SU-DHL-6 (cell line): ENCODE results near the gene HOXC10.

ENCODE experiments used
- H2AFZ ChIP-seq: fragments of 200-600 bp; sonication (generic); 2 replicates; pipeline ENCODE4 v1.6.1; 2014; ENCODE audit warnings: low read depth, mild to moderate bottlenecking, moderate library complexity, mixed read lengths, antibody characterized with exemption, low read length; ENCODE audit not compliant: severe bottlenecking
- H3F3A ChIP-seq: fragments of 200-600 bp; shearing (Covaris generic); 2 replicates; pipeline ENCODE4 v1.6.0; 2016; ENCODE audit warnings: antibody characterized with exemption, mild to moderate bottlenecking; ENCODE audit not compliant: insufficient read depth
- H3K27ac ChIP-seq: fragments of 200-600 bp; sonication (generic); 2 replicates; pipeline ENCODE4 v1.5.1; 2016; ENCODE audit warnings: low read depth, mild to moderate bottlenecking, low read length, moderate library complexity, mixed read lengths
- H3K27me3 ChIP-seq: fragments of 200-600 bp; sonication (generic), shearing (Covaris generic); 2 replicates; pipeline ENCODE4 v1.6.0; 2014; ENCODE audit warnings: mild to moderate bottlenecking, low read length
- H3K36me3 ChIP-seq: fragments of 200-600 bp; sonication (generic); 2 replicates; pipeline ENCODE4 v1.6.1; 2014; ENCODE audit warnings: mild to moderate bottlenecking, low read length, mixed read lengths
- H3K4me2 ChIP-seq: fragments of 300-600, 200-600 bp; shearing (Covaris generic), sonication (generic); 2 replicates; pipeline ENCODE4 v1.6.0; 2014; ENCODE audit warnings: low read length, low read depth, mild to moderate bottlenecking; ENCODE audit not compliant: poor library complexity, severe bottlenecking
- H3K4me3 ChIP-seq: fragments of 200-600 bp; sonication (generic); 2 replicates; pipeline ENCODE4 v1.5.1; 2014; ENCODE audit warnings: antibody characterized with exemption, low read length, mild to moderate bottlenecking, mixed read lengths; ENCODE audit not compliant: insufficient read depth, poor library complexity, severe bottlenecking
- H3K79me2 ChIP-seq: fragments of 200-600 bp; sonication (generic); 2 replicates; pipeline ENCODE4 v1.6.1; 2014; ENCODE audit warnings: mild to moderate bottlenecking, low read length, moderate library complexity; ENCODE audit not compliant: insufficient read depth
- H3K9ac ChIP-seq: fragments of 200-600 bp; sonication (generic); 2 replicates; pipeline ENCODE4 v1.7.0; 2014; ENCODE audit warnings: mild to moderate bottlenecking, low read length
- H3K9me2 ChIP-seq: fragments of 200-600 bp; sonication (generic); replicated peaks from 2 replicates; pipeline ENCODE4 v1.6.1; 2014; ENCODE audit warnings: low read length; ENCODE audit not compliant: insufficient read depth
- H3K9me3 ChIP-seq: fragments of 200-600 bp; sonication (generic); 2 replicates; pipeline ENCODE4 v1.6.1; 2014; ENCODE audit warnings: low read length, mixed read lengths; ENCODE audit not compliant: insufficient read depth
- H4K20me1 ChIP-seq: fragments of 200-600 bp; sonication (generic); 2 replicates; pipeline ENCODE4 v1.6.1; 2014; ENCODE audit warnings: low read depth, mild to moderate bottlenecking, antibody characterized with exemption, low read length, moderate library complexity, mixed read lengths
- CTCF ChIP-seq: fragments of 200-600 bp; sonication (generic); IDR thresholded peaks from one replicate; pipeline ENCODE4 v1.5.1; 2017; ENCODE audit warnings: antibody characterized with exemption, mild to moderate bottlenecking, low read length, moderate library complexity; ENCODE audit not compliant: insufficient read depth, poor library complexity, severe bottlenecking
- EZH2phosphoT487 ChIP-seq: fragments of 200-600 bp; sonication (generic), shearing (Covaris generic); conservative IDR thresholded peaks from 2 replicates; pipeline ENCODE4 v1.6.1; 2018; ENCODE audit warnings: mild to moderate bottlenecking, antibody characterized with exemption, low read length, moderate library complexity, mixed read lengths

HOXC10 gene

GRCh38 chr12:54036620-54037359 is 51.8 kb downstream of the HOXC10 start:
- no peak overlapping the region for H3K4me2 ChIP-seq
- H3K27me3 ChIP-seq = no peaks in the 10 kb centered on the region
- H2AFZ ChIP-seq = no peak overlapping the region
- no peaks in the 10 kb centered on the region for H3K36me3 ChIP-seq
- no peak overlapping the region for H3K4me3 ChIP-seq
- no peak for TF ChIP-seq EZH2phosphoT487
- no peak for TF ChIP-seq CTCF
- no peak overlapping the region for H3K9ac ChIP-seq
- no peaks in the 10 kb centered on the region for H3K9me2 ChIP-seq
- no peaks in the 10 kb centered on the region for H3K79me2 ChIP-seq
- H4K20me1 ChIP-seq = no peaks in the 10 kb centered on the region
- no peak overlapping the region for H3K27ac ChIP-seq
- no peaks in the 10 kb centered on the region for H3K9me3 ChIP-seq
- no peaks in the 10 kb centered on the region for H3F3A ChIP-seq

- Histone ChIP-seq H3K27ac (no peak overlapping the region), H3K36me3 (no peaks in the 10 kb centered on the region), H3K27me3 (no peaks in the 10 kb centered on the region), H3K9me2 (no peaks in the 10 kb centered on the region), H4K20me1 (no peaks in the 10 kb centered on the region), H3K9me3 (no peaks in the 10 kb centered on the region), H3K4me2 (no peak overlapping the region), H3K4me3 (no peak overlapping the region), H2AFZ (no peak overlapping the region), H3K9ac (no peak overlapping the region), H3K79me2 (no peaks in the 10 kb centered on the region), H3F3A (no peaks in the 10 kb centered on the region)
- no peak for TF ChIP-seq EZH2phosphoT487
- TF ChIP-seq CTCF = no peak
Measured at GRCh38 chr12:54037360-54038283, 52.7 kb downstream of the HOXC10 start.

- TF ChIP-seq EZH2phosphoT487 (no peak), CTCF (no peak)
- no peak overlapping the region for H3K4me3 ChIP-seq
- H3K79me2 ChIP-seq = no peaks in the 10 kb centered on the region
- no peak overlapping the region for H3K27ac ChIP-seq
- no peaks in the 10 kb centered on the region for H3K27me3 ChIP-seq
- no peaks in the 10 kb centered on the region for H4K20me1 ChIP-seq
- H3K9ac ChIP-seq = no peak overlapping the region
- H3K36me3 ChIP-seq = no peaks in the 10 kb centered on the region
- H3K9me3 ChIP-seq = no peaks in the 10 kb centered on the region
- H3K9me2 ChIP-seq = no peaks in the 10 kb centered on the region
- no peaks in the 10 kb centered on the region for H3F3A ChIP-seq
- no peak overlapping the region for H2AFZ ChIP-seq
- H3K4me2 ChIP-seq = no peak overlapping the region
Measured at GRCh38 chr12:54038284-54038870, 53.4 kb downstream of the HOXC10 start.
